HUDEP-2 (cell line): Measurements from ENCODE around the gene RPL7L1.

Source experiments
- DNase-seq, 76 experiments: peaks; one replicate each; lab custom pipeline; 2025; ENCODE audit not compliant: unreplicated experiment in 76 of 76; lab: John Stamatoyannopoulos, UW

The RPL7L1 gene

GRCh38 chr6:42928986-42929820, 49.8 kb downstream of the RPL7L1 start, which contains the start of gene CNPY3:
CNPY3 (plus strand) TSS chr6:42929480; CDS start chr6:42929571, 91 bp downstream.
- DNase-seq: peak in 75 of 76 experiments; percentile 89 to 99 (median 97)

DNA sequence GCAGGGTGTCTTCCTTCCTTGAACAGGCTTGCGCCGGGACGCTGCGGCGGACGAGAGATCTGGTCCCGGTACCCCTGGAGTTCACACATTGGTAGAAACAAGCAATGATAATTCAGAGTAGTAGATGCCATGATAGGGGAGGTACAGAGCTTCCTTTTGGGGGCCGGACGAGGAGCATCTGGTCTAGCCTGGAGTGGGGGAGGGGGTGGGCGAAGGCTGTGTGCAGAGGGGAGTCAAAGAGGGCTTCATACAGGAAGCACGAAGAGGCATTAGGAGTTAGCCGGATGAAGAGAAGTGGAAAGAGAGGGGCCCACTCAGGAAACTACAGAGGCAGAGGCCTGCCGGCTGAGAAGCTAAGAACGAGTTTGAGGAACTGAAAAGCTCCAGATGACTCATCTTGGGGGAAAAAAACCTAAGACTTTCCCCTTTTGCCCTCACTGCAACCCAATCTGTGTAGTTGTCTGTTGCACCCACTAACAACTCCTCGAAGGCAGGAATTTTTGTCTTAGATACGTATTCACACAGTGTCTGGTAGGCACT, 50.5 kb downstream of the RPL7L1 start:
- peak in 15 of 76 experiments; percentile 5 to 62 (median 48) for DNase-seq

- DNase-seq: no peak
These were observed 53.0 kb downstream of the RPL7L1 start for GRCh38 chr6:42932412-42932811.

- DNase-seq: no peak
These were observed 53.8 kb downstream of the RPL7L1 start for GRCh38 chr6:42933205-42933604.

DNA sequence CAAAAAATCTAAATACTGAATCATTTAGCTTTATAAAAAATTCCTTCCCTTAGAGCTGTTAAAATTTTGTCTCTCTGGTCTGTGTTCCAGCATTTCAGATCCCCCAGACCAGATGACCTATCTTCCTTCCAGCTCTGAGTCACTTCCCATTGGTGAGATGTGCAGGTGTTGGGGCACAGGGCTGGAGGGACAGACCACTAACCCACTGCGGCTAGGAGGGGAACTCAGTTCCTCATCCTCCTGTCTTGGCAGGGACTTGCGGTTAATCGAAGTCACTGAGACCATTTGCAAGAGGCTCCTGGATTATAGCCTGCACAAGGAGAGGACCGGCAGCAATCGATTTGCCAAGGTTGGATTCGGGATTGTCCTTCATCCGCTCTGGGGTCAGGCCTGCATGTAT, 55.9 kb downstream of the RPL7L1 start:
- no peak for DNase-seq

DNA sequence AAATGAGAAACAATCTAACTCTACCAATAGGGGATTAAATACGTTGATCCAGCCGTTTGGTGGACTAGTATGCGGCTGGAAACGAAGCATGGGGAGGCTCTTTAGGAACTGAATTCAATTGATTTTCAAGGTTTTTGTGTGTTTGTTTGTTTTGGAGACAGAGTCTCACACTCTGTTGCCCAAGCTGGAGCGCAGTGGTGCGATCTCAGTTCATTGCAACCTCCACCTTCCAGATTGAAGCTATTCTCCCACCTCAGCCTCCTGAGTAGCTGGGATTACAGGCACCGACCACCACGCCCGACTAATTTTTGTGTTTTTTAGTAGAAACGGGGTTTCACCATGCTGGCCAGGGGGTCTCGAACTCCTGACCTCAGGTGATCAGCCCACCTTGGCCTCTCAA, 57.0 kb downstream of the RPL7L1 start:
- no peak for DNase-seq

DNA sequence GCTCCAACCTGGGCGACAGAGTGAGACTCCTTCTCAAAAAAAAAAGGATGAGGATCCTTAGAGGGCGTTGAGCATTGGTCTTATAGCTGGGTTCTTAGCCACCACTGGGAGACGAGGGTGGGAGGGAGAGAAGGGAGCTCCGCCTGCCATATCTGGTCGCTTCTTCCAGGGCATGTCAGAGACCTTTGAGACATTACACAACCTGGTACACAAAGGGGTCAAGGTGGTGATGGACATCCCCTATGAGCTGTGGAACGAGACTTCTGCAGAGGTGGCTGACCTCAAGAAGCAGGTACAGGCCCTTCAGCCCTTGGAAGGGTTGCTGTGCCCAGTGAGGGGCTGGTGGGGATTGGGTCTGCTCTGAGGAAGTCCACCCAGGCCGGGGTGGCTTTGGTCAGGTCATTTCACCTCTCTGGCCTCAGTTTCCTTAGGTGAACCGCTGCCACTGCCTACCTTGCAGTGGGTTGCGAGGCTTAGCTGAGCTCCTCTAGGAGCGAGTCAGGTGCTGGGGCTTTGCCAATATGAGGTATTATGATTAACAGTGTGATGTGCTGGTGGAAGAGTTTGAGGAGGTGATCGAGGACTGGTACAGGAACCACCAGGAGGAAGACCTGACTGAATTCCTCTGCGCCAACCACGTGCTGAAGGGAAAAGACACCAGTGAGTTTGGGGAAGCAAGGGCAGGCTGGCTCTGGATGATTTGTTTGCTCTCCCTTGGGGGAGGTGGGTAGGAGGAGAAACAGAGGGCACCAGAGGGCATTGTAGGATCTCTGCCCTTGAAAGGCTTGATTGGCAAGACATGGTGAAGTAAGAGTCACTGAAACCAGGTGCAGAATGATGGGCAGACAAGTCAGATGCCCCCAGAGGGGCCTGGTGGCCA, 58.4 kb downstream of the RPL7L1 start:
- no peak for DNase-seq

DNA sequence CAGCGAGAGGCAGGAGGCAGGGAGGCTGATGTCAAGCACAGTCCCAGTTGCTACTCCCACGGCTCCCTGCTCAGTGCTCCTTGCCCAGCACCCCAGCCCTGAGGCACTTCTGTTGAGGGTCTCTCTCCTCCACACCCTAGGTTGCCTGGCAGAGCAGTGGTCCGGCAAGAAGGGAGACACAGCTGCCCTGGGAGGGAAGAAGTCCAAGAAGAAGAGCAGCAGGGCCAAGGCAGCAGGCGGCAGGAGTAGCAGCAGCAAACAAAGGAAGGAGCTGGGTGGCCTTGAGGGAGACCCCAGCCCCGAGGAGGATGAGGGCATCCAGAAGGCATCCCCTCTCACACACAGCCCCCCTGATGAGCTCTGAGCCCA, 59.0 kb downstream of the RPL7L1 start:
- no peak for DNase-seq

GRCh38 chr6:42938987-42939809, 59.8 kb downstream of the RPL7L1 start:
- no peak for DNase-seq
